Neural cell (in vitro differentiated cells): ENCODE measurements around the gene PPFIBP2. TPM values are rescaled to one million over a fixed set of nuclear protein-coding genes. Genes with fewer than 3 reads are reported as not detected.

Source experiments
- H2AFZ ChIP-seq: fragments of 200-600, 300-800 bp; sonication (generic), shearing (Covaris generic); 2 replicates; pipeline ENCODE4 v1.6.0; 2014; ENCODE audit warnings: low read depth, mild to moderate bottlenecking, antibody characterized with exemption, low read length, moderate library complexity
- H3F3A ChIP-seq: fragments of 200-600 bp; shearing (Covaris generic); 2 replicates; pipeline ENCODE4 v1.6.1; 2016; ENCODE audit warnings: mild to moderate bottlenecking, moderate library complexity, mixed read lengths, antibody characterized with exemption, low read length; ENCODE audit not compliant: insufficient read depth, poor library complexity, severe bottlenecking
- H3K27ac ChIP-seq: fragments of 200-600, 300-800 bp; sonication (generic), shearing (Covaris generic); 2 replicates; pipeline ENCODE4 v1.5.1; 2014; ENCODE audit warnings: mild to moderate bottlenecking, low read length, moderate library complexity
- H3K27me3 ChIP-seq: fragments of 300-800, 200-600 bp; sonication (generic), shearing (Covaris generic); 2 replicates; pipeline ENCODE4 v1.6.0; 2014; ENCODE audit warnings: mild to moderate bottlenecking, low read depth, low read length, moderate library complexity; ENCODE audit not compliant: insufficient read depth
- H3K36me3 ChIP-seq: fragments of 300-800, 200-600 bp; sonication (generic), shearing (Covaris generic); 2 replicates; pipeline ENCODE4 v1.5.1; 2014; ENCODE audit warnings: mild to moderate bottlenecking, antibody characterized with exemption, low read length, moderate library complexity; ENCODE audit not compliant: insufficient read depth
- H3K4me2 ChIP-seq: fragments of 300-800, 200-600 bp; sonication (generic), shearing (Covaris generic); 2 replicates; pipeline ENCODE4 v1.6.0; 2014; ENCODE audit warnings: mild to moderate bottlenecking, low read length
- H3K4me3 ChIP-seq: fragments of 300-800, 200-600 bp; sonication (generic), shearing (Covaris generic); 2 replicates; pipeline ENCODE4 v1.5.1; 2014; ENCODE audit warnings: mild to moderate bottlenecking, low read length, moderate library complexity
- H3K79me2 ChIP-seq: fragments of 200-600 bp; shearing (Covaris generic); replicated peaks from 2 replicates; pipeline ENCODE4 v1.6.0; 2014; ENCODE audit warnings: mild to moderate bottlenecking, low read length, moderate library complexity; ENCODE audit not compliant: insufficient read depth
- H3K9ac ChIP-seq: fragments of 300-800, 200-600 bp; sonication (generic), shearing (Covaris generic); 2 replicates; pipeline ENCODE4 v1.6.1; 2016; ENCODE audit warnings: mild to moderate bottlenecking, low read length, mixed read lengths
- H3K9me2 ChIP-seq: fragments of 200-600 bp; shearing (Covaris generic); 2 replicates; pipeline ENCODE4 v1.6.1; 2016; ENCODE audit warnings: mild to moderate bottlenecking, low read length, mixed read lengths; ENCODE audit not compliant: insufficient read depth
- H3K9me3 ChIP-seq: fragments of 200-600, 300-800 bp; sonication (generic), shearing (Covaris generic); 2 replicates; pipeline ENCODE4 v1.6.1; 2016; ENCODE audit warnings: mild to moderate bottlenecking, mixed run types, low read length, moderate library complexity, mixed read lengths
- H4K20me1 ChIP-seq: fragments of 200-600 bp; shearing (Covaris generic); 2 replicates; pipeline ENCODE4 v1.6.1; 2016; ENCODE audit warnings: mild to moderate bottlenecking, mixed run types; ENCODE audit not compliant: insufficient read depth
- EP300 ChIP-seq: fragments of 450-650 bp; conservative IDR thresholded peaks from 2 replicates; pipeline ENCODE4 v1.6.1; 2014; ENCODE audit warnings: antibody characterized with exemption, mild to moderate bottlenecking, moderate library complexity; ENCODE audit not compliant: poor library complexity, severe bottlenecking
- EZH2 ChIP-seq: fragments of 200-600, 300-800 bp; shearing (Covaris generic), sonication (generic); IDR thresholded peaks from 2 replicates; pipeline ENCODE4 v1.6.1; 2014; ENCODE audit warnings: antibody characterized with exemption, low read length, borderline replicate concordance, mild to moderate bottlenecking; ENCODE audit not compliant: insufficient read depth, poor library complexity, severe bottlenecking
- MXI1 ChIP-seq: fragments of 450-650 bp; conservative IDR thresholded peaks from 2 replicates; pipeline ENCODE4 v1.6.1; 2014; ENCODE audit warnings: antibody characterized with exemption, mild to moderate bottlenecking; ENCODE audit not compliant: poor library complexity, severe bottlenecking
- POLR2AphosphoS5 ChIP-seq: IDR thresholded peaks from 2 replicates; pipeline ENCODE4 v1.6.1; 2012
- RAD21 ChIP-seq: fragments of 450-650 bp; conservative IDR thresholded peaks from 2 replicates; pipeline ENCODE4 v1.6.1; 2014; ENCODE audit warnings: antibody characterized with exemption, mild to moderate bottlenecking, moderate library complexity
- SMC3 ChIP-seq: fragments of 450-650 bp; conservative IDR thresholded peaks from 2 replicates; pipeline ENCODE4 v1.6.1; 2014; ENCODE audit warnings: antibody characterized with exemption, mild to moderate bottlenecking, moderate library complexity; ENCODE audit not compliant: poor library complexity
- TAF1 ChIP-seq: IDR thresholded peaks from 2 replicates; pipeline ENCODE4 v1.6.1; 2012; ENCODE audit warnings: low read depth
- polyA plus RNA-seq: library from polyadenylated mRNA; depleted of rRNA; stranded (reverse); fragments of >200 nt; gene quantifications from 2 replicates; pipeline ENCODE4 v1.2.3, GENCODE V29; 2014
- TF ChIP-seq, protein P1 (sequence below): IDR thresholded peaks from 2 replicates; pipeline ENCODE4 v1.6.1; 2012; ENCODE audit warnings: borderline replicate concordance
- TF ChIP-seq, protein P2 (sequence below): fragments of 450-650 bp; IDR thresholded peaks from 2 replicates; pipeline ENCODE4 v1.5.1; 2014; ENCODE audit warnings: antibody characterized with exemption, mild to moderate bottlenecking, moderate library complexity; ENCODE audit not compliant: poor library complexity, severe bottlenecking

PPFIBP2 gene
- polyA plus RNA-seq, 1 donor from 2014 or later = not detected

DNA sequence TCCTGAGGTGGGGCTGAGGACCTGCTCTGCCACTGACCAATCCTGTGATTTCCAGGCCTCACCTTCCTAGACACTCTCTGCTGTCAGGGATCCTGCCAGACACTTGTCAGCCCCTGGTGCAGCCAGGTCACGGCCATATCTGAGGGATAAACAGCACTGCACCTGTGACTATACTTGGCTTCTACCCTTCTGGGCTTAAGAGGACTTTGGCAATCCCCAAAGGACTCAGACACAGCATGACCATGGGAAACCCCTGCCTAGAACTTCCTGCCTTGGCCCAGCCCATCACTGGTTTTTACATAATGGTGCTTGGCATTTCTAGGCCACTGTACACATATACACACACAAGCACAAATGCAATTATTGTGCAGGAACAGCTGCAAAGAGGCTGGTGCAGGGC is 40.1 kb upstream of the PPFIBP2 start:
- Histone ChIP-seq H3K9me2 (no peaks in the 10 kb centered on the region), H2AFZ (no peak overlapping the region), H3K9ac (no peak overlapping the region), H3K4me2 (no peak overlapping the region), H3K27ac (no peak overlapping the region), H3K36me3 (no peaks in the 10 kb centered on the region), H3K4me3 (no peak overlapping the region), H3K79me2 (no peaks in the 10 kb centered on the region), H3K27me3 (no peaks in the 10 kb centered on the region), H4K20me1 (no peaks in the 10 kb centered on the region), H3K9me3 (no peaks in the 10 kb centered on the region), H3F3A (no peaks in the 10 kb centered on the region)
- no peak for TF ChIP-seq EZH2
- TF ChIP-seq, protein P1, sequence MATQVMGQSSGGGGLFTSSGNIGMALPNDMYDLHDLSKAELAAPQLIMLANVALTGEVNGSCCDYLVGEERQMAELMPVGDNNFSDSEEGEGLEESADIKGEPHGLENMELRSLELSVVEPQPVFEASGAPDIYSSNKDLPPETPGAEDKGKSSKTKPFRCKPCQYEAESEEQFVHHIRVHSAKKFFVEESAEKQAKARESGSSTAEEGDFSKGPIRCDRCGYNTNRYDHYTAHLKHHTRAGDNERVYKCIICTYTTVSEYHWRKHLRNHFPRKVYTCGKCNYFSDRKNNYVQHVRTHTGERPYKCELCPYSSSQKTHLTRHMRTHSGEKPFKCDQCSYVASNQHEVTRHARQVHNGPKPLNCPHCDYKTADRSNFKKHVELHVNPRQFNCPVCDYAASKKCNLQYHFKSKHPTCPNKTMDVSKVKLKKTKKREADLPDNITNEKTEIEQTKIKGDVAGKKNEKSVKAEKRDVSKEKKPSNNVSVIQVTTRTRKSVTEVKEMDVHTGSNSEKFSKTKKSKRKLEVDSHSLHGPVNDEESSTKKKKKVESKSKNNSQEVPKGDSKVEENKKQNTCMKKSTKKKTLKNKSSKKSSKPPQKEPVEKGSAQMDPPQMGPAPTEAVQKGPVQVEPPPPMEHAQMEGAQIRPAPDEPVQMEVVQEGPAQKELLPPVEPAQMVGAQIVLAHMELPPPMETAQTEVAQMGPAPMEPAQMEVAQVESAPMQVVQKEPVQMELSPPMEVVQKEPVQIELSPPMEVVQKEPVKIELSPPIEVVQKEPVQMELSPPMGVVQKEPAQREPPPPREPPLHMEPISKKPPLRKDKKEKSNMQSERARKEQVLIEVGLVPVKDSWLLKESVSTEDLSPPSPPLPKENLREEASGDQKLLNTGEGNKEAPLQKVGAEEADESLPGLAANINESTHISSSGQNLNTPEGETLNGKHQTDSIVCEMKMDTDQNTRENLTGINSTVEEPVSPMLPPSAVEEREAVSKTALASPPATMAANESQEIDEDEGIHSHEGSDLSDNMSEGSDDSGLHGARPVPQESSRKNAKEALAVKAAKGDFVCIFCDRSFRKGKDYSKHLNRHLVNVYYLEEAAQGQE = no peak
- TF ChIP-seq MXI1 = no peak
- no peak for TF ChIP-seq SMC3
- TF ChIP-seq POLR2AphosphoS5 = no peak
- TF ChIP-seq, protein P2, sequence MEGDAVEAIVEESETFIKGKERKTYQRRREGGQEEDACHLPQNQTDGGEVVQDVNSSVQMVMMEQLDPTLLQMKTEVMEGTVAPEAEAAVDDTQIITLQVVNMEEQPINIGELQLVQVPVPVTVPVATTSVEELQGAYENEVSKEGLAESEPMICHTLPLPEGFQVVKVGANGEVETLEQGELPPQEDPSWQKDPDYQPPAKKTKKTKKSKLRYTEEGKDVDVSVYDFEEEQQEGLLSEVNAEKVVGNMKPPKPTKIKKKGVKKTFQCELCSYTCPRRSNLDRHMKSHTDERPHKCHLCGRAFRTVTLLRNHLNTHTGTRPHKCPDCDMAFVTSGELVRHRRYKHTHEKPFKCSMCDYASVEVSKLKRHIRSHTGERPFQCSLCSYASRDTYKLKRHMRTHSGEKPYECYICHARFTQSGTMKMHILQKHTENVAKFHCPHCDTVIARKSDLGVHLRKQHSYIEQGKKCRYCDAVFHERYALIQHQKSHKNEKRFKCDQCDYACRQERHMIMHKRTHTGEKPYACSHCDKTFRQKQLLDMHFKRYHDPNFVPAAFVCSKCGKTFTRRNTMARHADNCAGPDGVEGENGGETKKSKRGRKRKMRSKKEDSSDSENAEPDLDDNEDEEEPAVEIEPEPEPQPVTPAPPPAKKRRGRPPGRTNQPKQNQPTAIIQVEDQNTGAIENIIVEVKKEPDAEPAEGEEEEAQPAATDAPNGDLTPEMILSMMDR = no peak
- no peak for TF ChIP-seq EP300
- no peak for TF ChIP-seq RAD21
- TF ChIP-seq TAF1 = no peak

DNA sequence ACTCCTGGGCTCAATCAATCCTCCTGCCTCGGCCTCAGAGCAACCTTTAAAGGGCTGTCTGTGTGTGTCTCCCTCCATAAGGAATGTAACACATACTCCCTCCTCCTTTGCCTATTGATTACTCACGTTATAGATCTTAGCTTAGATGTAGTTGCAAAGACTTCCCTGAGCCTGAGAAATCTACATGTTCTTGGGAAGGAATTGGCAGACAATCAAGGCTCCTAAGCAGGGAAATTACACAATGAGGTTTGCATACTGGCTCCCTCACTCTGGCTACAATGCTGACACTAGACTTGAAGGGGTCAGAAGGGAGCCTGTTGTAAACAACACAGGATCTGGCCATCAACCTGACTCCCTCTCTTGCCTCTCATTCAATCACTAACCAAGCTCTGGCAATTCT is 33.7 kb upstream of the PPFIBP2 start:
- Histone ChIP-seq H3K9me3 (no peaks in the 10 kb centered on the region), H2AFZ (no peak overlapping the region), H3K4me3 (no peak overlapping the region), H3K9ac (no peak overlapping the region), H3K36me3 (no peaks in the 10 kb centered on the region), H3K27me3 (no peaks in the 10 kb centered on the region), H4K20me1 (no peaks in the 10 kb centered on the region), H3F3A (no peaks in the 10 kb centered on the region), H3K27ac (no peak overlapping the region), H3K79me2 (no peaks in the 10 kb centered on the region), H3K4me2 (no peak overlapping the region), H3K9me2 (no peaks in the 10 kb centered on the region)
- TF ChIP-seq, protein P2 = no peak
